SK-N-SH (cell line): Measurements from ENCODE around the gene DLX1. TPM values are rescaled to one million over a fixed set of nuclear protein-coding genes. Genes with fewer than 3 reads are reported as not detected.
A peak's percentile ranks its signal among the peaks of the same experiment; 100 is the strongest.

Experiments used
- CTCF ChIA-PET: fragments of 300-600, 350-600 bp; formaldehyde crosslinking; extraction: SDS; loops from one replicate; lab custom pipeline; 2021; lab: Yijun Ruan, JAX
- POLR2A ChIA-PET: fragments of 350-600 bp; sonication (Branson Sonifier 250); formaldehyde crosslinking; extraction: SDS; loops from one replicate; lab custom pipeline; 2020; ENCODE audit warnings: antibody characterized with exemption, inconsistent platforms; lab: Yijun Ruan, JAX
- DNase-seq: peaks from one replicate; pipeline ENCODE4 v3.0.0; 2012
- H2AFZ ChIP-seq: fragments of 200-600 bp; sonication (generic); 2 replicates; pipeline ENCODE4 v1.8.1; 2016; ENCODE audit warnings: antibody characterized with exemption, mild to moderate bottlenecking, low read depth
- H3F3A ChIP-seq: fragments of 200-600 bp; sonication (generic); replicated peaks from 2 replicates; pipeline ENCODE3; 2016; ENCODE audit warnings: antibody characterized with exemption, mild to moderate bottlenecking; ENCODE audit not compliant: insufficient read depth
- H3K27ac ChIP-seq, 2 experiments: fragments of 200-500 bp in 1 of 2; fragments of 200-600 bp in 1 of 2; sonication (Bioruptor generic) in 1 of 2; sonication (generic), shearing (Covaris generic) in 1 of 2; 2 replicates each; pipeline versions ENCODE4 v1.5.1 to v1.6.1; 2014 to 2016; ENCODE audit warnings: low read depth in 2 of 2, inconsistent platforms in 1 of 2, low read length in 1 of 2, mild to moderate bottlenecking in 1 of 2, mixed read lengths in 1 of 2
- H3K27me3 ChIP-seq: fragments of 200-600 bp; sonication (generic), shearing (Covaris generic); 2 replicates; pipeline ENCODE4 v1.6.1; 2016; ENCODE audit warnings: mixed run types; ENCODE audit not compliant: insufficient read depth
- H3K36me3 ChIP-seq, 2 experiments: fragments of 200-500 bp in 1 of 2; fragments of 200-600 bp in 1 of 2; sonication (Bioruptor generic) in 1 of 2; sonication (generic) in 1 of 2; replicated peaks in 1 of 2; 2 replicates each; pipeline versions ENCODE3 to v1.5.1; 2014 to 2016; ENCODE audit warnings: low read length in 1 of 2, mild to moderate bottlenecking in 1 of 2; ENCODE audit not compliant: insufficient read depth in 2 of 2, control insufficient read depth in 1 of 2
- H3K4me1 ChIP-seq, 2 experiments: fragments of 200-500 bp in 1 of 2; fragments of 200-600 bp in 1 of 2; sonication (Bioruptor generic) in 1 of 2; sonication (generic), shearing (Covaris generic) in 1 of 2; 2 replicates each; pipeline versions ENCODE4 v1.5.1 to v1.6.1; 2014 to 2016; ENCODE audit warnings: low read depth in 1 of 2, low read length in 1 of 2, mixed run types in 1 of 2; ENCODE audit not compliant: insufficient read depth in 2 of 2, control insufficient read depth in 1 of 2
- H3K4me2 ChIP-seq: fragments of 200-600 bp; sonication (generic), shearing (Covaris generic); 2 replicates; pipeline ENCODE4 v1.6.1; 2017; ENCODE audit warnings: mixed run types
- H3K4me3 ChIP-seq, 2 experiments: fragments of 200-500 bp in 1 of 2; fragments of 200-600 bp in 1 of 2; sonication (Bioruptor generic) in 1 of 2; sonication (generic), shearing (Covaris generic) in 1 of 2; 2 replicates each; pipeline versions ENCODE4 v1.5.1 to v1.8.1; 2014 to 2016; ENCODE audit warnings: low read depth in 2 of 2, inconsistent platforms in 1 of 2, low read length in 1 of 2, mild to moderate bottlenecking in 1 of 2, mixed read lengths in 1 of 2, moderate library complexity in 1 of 2
- H3K79me2 ChIP-seq: fragments of 200-600 bp; sonication (generic); 2 replicates; pipeline ENCODE4 v1.8.1; 2017; ENCODE audit warnings: mild to moderate bottlenecking; ENCODE audit not compliant: insufficient read depth
- H3K9ac ChIP-seq: fragments of 200-600 bp; sonication (generic); 2 replicates; pipeline ENCODE4 v1.6.1; 2017; ENCODE audit warnings: mixed run types
- H3K9me2 ChIP-seq: fragments of 200-600 bp; sonication (generic); 2 replicates; pipeline ENCODE4 v1.6.1; 2017; ENCODE audit warnings: mixed run types
- H3K9me3 ChIP-seq: fragments of 200-600 bp; sonication (generic); 2 replicates; pipeline ENCODE4 v1.6.1; 2017; ENCODE audit warnings: mixed run types, mild to moderate bottlenecking, moderate library complexity
- H4K20me1 ChIP-seq: fragments of 200-600 bp; sonication (generic); 2 replicates; pipeline ENCODE4 v1.6.1; 2017; ENCODE audit warnings: mild to moderate bottlenecking, mixed run types; ENCODE audit not compliant: insufficient read depth
- CHD2 ChIP-seq: fragments of 150-350 bp; IDR thresholded peaks from 2 replicates; pipeline ENCODE4 v1.6.1; 2018; ENCODE audit warnings: low read length; ENCODE audit not compliant: partially characterized antibody
- EP300 ChIP-seq, 2 experiments: IDR thresholded peaks; 2 replicates each; pipeline versions ENCODE4 v1.4.0 to v1.6.1; 2012; ENCODE audit warnings: borderline replicate concordance in 1 of 2, low read depth in 1 of 2, low read length in 1 of 2
- EZH2phosphoT487 ChIP-seq: fragments of 200-600 bp; sonication (generic); IDR thresholded peaks from 2 replicates; pipeline ENCODE4 v1.6.1; 2017; ENCODE audit warnings: low read depth, mixed run types, mild to moderate bottlenecking, antibody characterized with exemption, moderate library complexity, borderline replicate concordance
- GABPA ChIP-seq: IDR thresholded peaks from 2 replicates; pipeline ENCODE4 v1.4.0; 2012; ENCODE audit warnings: low read depth, mild to moderate bottlenecking
- GATA2 ChIP-seq: sonication (generic); formaldehyde crosslinking; IDR thresholded peaks from 2 replicates; pipeline ENCODE4 v1.5.0; 2020; ENCODE audit warnings: mild to moderate bottlenecking, missing genetic modification reagents
- JUND ChIP-seq: IDR thresholded peaks from 2 replicates; pipeline ENCODE4 v1.4.0; 2012
- MXI1 ChIP-seq: IDR thresholded peaks from 2 replicates; pipeline ENCODE4 v1.6.1; 2012; ENCODE audit warnings: mild to moderate bottlenecking, low read depth, low read length, improper control_type of control experiment
- RAD21 ChIP-seq: IDR thresholded peaks from 2 replicates; pipeline ENCODE4 v1.6.1; 2012; ENCODE audit warnings: mild to moderate bottlenecking, low read length
- RCOR1 ChIP-seq: fragments of 150-350 bp; IDR thresholded peaks from 2 replicates; pipeline ENCODE4 v1.6.1; 2017; ENCODE audit warnings: antibody characterized with exemption, low read length
- REST ChIP-seq: IDR thresholded peaks from 2 replicates; pipeline ENCODE4 v1.6.1; 2012; ENCODE audit warnings: mild to moderate bottlenecking, low read depth, low read length, moderate library complexity
- RXRA ChIP-seq: IDR thresholded peaks from 2 replicates; pipeline ENCODE4 v1.4.0; 2012; ENCODE audit warnings: low read depth, mild to moderate bottlenecking, borderline replicate concordance
- SIN3A ChIP-seq: IDR thresholded peaks from 2 replicates; pipeline ENCODE4 v1.6.1; 2012; ENCODE audit warnings: low read depth, mild to moderate bottlenecking, low read length, moderate library complexity, borderline replicate concordance
- SMC3 ChIP-seq: IDR thresholded peaks from 2 replicates; pipeline ENCODE4 v1.6.1; 2012; ENCODE audit warnings: low read depth, low read length, improper control_type of control experiment
- TAF1 ChIP-seq: IDR thresholded peaks from 2 replicates; pipeline ENCODE4 v1.6.1; 2012; ENCODE audit warnings: low read depth, mild to moderate bottlenecking, low read length, moderate library complexity, borderline replicate concordance
- TEAD4 ChIP-seq: IDR thresholded peaks from 2 replicates; pipeline ENCODE4 v1.4.0; 2012; ENCODE audit warnings: mild to moderate bottlenecking, borderline replicate concordance; ENCODE audit not compliant: insufficient read depth
- WGBS: methylation state at CpG from one replicate; pipeline ENCODE4 v1.1.6; 2017; ENCODE audit warnings: low lambda C conversion rate; 5-methylcytosine and 5-hydroxymethylcytosine counted together
- polyA plus RNA-seq, 3 experiments: library from polyadenylated mRNA; depleted of rRNA; stranded (reverse); fragments of >200 nt; gene quantifications; 2 replicates each; pipeline ENCODE4 v1.2.3, GENCODE V29; 2012
- TF ChIP-seq, protein P1 (sequence below): IDR thresholded peaks from 2 replicates; pipeline ENCODE4 v1.4.0; 2012; ENCODE audit warnings: low read depth, borderline replicate concordance
- TF ChIP-seq, protein P2 (sequence below): fragments of 150-350 bp; IDR thresholded peaks from 2 replicates; pipeline ENCODE4 v1.6.1; 2017; ENCODE audit warnings: antibody characterized with exemption, low read length, low read depth, borderline replicate concordance

The DLX1 gene
- polyA plus RNA-seq, 1 of the 3 experiments (the other 2 are of a cell fraction), result 0.07 TPM

DNA sequence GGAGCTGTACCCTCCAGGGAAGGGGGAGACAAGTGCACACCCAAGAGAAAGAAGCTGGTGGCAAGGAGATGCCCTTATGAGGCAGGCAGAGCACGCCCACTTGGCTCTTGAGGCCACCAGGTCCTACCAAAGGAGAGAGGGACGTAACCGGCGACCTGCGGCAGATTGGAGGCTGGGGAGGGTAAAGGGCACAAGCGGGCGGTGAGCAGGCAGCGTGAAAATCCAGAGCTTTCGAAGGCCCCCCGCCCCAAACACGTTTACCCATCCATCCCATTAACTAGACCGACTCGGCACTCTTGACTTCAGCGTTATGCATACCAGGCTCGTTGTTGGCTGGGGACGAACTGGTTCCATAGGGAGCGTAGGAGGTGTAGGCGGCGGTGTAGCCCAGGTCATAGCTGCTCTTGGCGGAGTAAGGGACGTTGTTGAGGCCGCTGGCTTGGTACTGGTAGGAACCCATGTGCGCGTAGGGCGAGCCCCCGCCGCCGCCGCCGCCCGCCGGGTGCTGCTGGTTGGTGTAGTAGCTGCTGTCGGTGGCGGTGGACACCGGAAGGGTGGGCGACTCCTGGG, 16.6 kb downstream of the DLX1 start:
- H3K9me2 ChIP-seq, result no peaks in the 10 kb centered on the region
- peak overlapping the region; percentile 75 for H3K4me2 ChIP-seq
- H3K36me3 ChIP-seq, result no peaks in the 10 kb centered on the region
- ChIA-PET CTCF (interaction anchor here (0.6 to 8.7 kb wide), 18 partner anchors 12 to 503 kb away, joined by 3 to 96 read pairs (median 4); partner anchors contain the start of genes DLX1 and HAT1), POLR2A (no interaction called here)
- TF ChIP-seq, protein P1, sequence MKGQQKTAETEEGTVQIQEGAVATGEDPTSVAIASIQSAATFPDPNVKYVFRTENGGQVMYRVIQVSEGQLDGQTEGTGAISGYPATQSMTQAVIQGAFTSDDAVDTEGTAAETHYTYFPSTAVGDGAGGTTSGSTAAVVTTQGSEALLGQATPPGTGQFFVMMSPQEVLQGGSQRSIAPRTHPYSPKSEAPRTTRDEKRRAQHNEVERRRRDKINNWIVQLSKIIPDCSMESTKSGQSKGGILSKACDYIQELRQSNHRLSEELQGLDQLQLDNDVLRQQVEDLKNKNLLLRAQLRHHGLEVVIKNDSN, result no peak
- TF ChIP-seq RXRA (no peak), CHD2 (no peak), JUND (no peak), GATA2 (CRISPR knock-in tag) (no peak), RCOR1 (no peak), EZH2phosphoT487 (0 out of 2 replicates have a peak, but pooled peaks have one; percentile 37), TEAD4 (no peak)
- peak overlapping the region; percentile 90 for H2AFZ ChIP-seq
- peak overlapping the region; percentile 27; the same call in 1 of the 2 replicates for H3K9ac ChIP-seq
- 14% methylated on average over 17 of the region's 36 CpGs for WGBS
- H3K4me1 ChIP-seq, result peaks cover 17 to 34% of the 10 kb centered on the region in 2 experiments
- no peaks in the 10 kb centered on the region for H3K79me2 ChIP-seq
- DNase-seq, result peak; percentile 42
- H3K9me3 ChIP-seq, result no peaks in the 10 kb centered on the region
- no peaks in the 10 kb centered on the region for H4K20me1 ChIP-seq
- H3K27ac ChIP-seq, result no peak overlapping the region
- H3F3A ChIP-seq, result peaks cover 15% of the 10 kb centered on the region
- peaks cover 26% of the 10 kb centered on the region; the same call in 1 of the 2 replicates for H3K27me3 ChIP-seq
- peak overlapping the region; percentile 51 to 64 for H3K4me3 ChIP-seq

GRCh38 chr2:172102391-172103359, 17.4 kb downstream of the DLX1 start, which contains the start of gene DLX2:
Gene DLX2, minus strand, starts transcription at chr2:172102900. Its CDS starts 362 bp downstream, at chr2:172102538.
- H3K27me3 ChIP-seq, result peaks cover 21% of the 10 kb centered on the region; the same call in 1 of the 2 replicates
- peak within 1 kb of the TSS; percentile 75 for H3K4me2 ChIP-seq
- peak within 1 kb of the TSS; percentile 51 to 64 for H3K4me3 ChIP-seq
- H2AFZ ChIP-seq, result peak within 1 kb of the TSS; percentile 90
- no peaks in the 10 kb centered on the region for H4K20me1 ChIP-seq
- H3F3A ChIP-seq, result peaks cover 15% of the 10 kb centered on the region
- H3K4me1 ChIP-seq, result peaks cover 9 to 31% of the 10 kb centered on the region in 2 experiments
- WGBS, result under 1% methylated on average over 31 of the region's 74 CpGs
- peak; percentile 94 for DNase-seq
- no peaks in the 10 kb centered on the region for H3K79me2 ChIP-seq
- H3K9ac ChIP-seq, result peak within 1 kb of the TSS; percentile 27; the same call in 1 of the 2 replicates
- H3K36me3 ChIP-seq, result no peaks in the 10 kb centered on the region
- H3K9me3 ChIP-seq, result no peaks in the 10 kb centered on the region
- CTCF ChIA-PET, result interaction anchor here (0.6 to 8.7 kb wide), 32 partner anchors 11 to 530 kb away, joined by 3 to 96 read pairs (median 3); partner anchors contain the start of genes DLX1 and HAT1
- POLR2A ChIA-PET, result no interaction called here
- H3K9me2 ChIP-seq, result no peaks in the 10 kb centered on the region
- no peak within 1 kb of the TSS for H3K27ac ChIP-seq
- TF ChIP-seq MXI1, result peak; percentile 51; the same call in 1 of the 2 replicates
- TF ChIP-seq GATA2 (CRISPR knock-in tag), result no peak
- no peak for TF ChIP-seq SMC3
- no peak for TF ChIP-seq EP300 (IDR thresholded peaks at IDR 0.05; ENCODE audit: borderline replicate concordance in 1 of 2, low read depth in 1 of 2, low read length in 1 of 2)
- no peak for TF ChIP-seq REST
- TF ChIP-seq SIN3A, result no peak
- TF ChIP-seq, protein P2, sequence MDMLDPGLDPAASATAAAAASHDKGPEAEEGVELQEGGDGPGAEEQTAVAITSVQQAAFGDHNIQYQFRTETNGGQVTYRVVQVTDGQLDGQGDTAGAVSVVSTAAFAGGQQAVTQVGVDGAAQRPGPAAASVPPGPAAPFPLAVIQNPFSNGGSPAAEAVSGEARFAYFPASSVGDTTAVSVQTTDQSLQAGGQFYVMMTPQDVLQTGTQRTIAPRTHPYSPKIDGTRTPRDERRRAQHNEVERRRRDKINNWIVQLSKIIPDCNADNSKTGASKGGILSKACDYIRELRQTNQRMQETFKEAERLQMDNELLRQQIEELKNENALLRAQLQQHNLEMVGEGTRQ, result peak; percentile 79
- no peak for TF ChIP-seq JUND
- no peak for TF ChIP-seq TAF1
- TF ChIP-seq, protein P1, result peak; percentile 92
- TF ChIP-seq GABPA, result no peak
- no peak for TF ChIP-seq RAD21
